ENCODE results near the gene MYO1C.
A peak's percentile ranks its signal among the peaks of the same experiment; 100 is the strongest.

Gene MYO1C

DNA sequence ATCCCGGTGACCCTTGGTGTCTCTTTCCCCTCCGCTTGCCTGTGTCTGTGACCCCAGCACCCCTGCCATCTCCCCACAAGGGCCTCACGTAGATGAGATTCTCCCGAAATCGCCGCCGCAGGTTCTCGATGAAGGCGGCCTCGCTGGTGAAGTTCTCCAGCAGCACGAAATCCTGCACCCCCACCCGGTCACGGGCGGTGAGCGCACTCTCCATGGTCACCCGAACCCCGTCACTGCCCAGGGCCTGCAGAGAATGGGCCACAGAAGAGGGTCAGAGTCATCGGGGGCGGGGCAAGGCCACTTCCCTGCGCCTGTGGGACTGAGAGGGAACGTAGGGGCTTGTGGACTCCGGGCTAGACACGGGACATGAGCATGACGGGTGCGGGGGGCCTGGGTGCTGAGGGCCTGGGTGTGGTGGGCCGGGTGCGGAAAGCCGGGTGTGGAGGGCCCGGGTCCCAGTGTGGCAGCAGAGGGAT, 8.4 kb downstream of the MYO1C start:
- DNase-seq = no peak

DNA sequence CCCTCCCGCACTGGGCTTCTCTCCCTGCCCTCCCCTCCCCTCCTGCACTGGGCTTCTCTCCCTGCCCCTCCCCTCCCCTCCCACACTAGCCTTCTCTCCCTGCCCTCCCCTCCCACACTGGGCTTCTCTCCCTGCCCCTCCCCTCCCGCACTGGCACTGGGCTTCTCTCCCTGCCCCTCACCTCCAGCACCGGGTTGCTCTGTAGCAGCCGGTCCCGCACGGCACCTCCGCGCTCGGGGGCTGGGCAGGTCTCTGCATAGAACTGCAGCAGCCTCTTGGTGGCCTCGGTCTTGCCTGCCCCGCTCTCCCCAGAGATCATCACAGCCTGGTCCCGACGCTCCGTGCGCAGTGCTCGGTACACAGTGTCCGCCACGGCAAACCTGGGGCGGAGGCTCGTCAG, 9.8 kb downstream of the MYO1C start:
- DNase-seq = no peak

DNA sequence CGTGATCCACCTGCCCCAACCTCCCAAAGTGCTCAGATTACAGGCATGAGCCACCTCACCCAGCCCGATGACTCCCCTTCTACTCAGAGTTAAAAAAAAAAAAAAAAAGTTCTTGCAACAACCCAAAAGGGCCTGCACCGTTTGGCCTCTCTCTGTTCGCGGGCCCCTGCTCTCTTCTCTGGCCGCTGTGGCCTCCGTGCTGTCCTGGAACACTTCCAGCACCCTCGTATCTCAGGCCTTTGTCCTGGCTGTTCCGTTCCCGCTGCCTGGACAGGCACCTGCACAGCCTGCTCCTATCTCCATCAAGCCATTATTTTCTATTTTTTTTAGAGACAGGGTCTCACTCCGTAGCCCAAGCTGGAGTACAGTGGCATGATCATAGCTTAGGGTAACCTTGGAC, 10.8 kb downstream of the MYO1C start:
- DNase-seq = no peak

DNA sequence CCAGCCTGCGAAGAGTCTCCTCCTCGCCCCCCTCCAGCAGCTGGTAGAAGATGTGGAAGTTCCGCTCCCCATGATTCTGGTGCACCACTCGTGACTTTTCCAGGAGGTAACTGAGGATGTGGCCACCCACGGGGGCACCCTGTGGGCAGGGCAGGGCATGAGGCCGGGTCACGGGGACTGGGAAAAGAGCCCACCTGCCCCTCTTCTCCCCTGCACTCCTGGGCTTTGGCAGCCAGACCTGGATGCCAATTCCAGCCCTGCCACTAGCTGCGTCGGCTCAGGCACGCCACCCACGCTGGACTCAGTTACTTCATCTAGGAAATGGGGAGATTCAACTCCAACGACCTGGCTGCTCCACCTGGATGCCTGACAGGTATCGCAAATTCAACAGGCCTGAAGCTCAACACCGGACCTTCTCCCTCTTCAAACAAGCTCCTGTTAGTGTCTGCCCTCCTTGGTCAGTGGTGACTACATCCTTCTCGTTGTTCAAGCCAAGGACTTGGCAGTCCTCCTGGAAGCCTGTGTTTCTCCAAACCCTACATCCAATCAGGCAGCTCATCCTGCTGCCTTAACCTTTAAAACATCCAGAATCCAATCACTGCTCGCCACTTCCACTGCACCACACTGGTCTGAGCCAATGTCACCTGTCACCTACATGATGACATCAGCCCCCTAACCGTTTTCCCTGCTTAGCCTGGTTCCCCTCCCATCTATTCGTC, 11.6 kb downstream of the MYO1C start:
- no peak for DNase-seq

DNA sequence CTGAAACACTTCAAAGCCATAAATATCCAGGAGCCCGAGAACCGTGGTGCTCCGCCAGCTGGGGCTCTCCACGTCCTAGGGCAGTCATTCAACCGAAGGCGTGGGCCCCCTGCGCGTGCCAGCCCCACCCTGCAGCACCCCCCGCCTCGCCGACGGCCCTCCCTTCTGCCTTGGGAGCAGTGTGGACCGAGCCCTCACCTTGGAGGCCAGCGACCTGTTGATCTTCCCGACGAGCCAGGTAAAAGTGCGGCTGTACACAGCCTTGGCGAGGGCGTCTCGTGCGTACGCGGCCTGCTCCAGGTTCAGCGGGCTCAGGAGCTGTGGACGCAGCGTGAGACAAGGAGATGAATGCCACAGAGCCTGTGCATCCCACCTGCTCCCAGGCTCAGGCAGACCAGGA, 14.1 kb downstream of the MYO1C start:
- no peak for DNase-seq

DNA sequence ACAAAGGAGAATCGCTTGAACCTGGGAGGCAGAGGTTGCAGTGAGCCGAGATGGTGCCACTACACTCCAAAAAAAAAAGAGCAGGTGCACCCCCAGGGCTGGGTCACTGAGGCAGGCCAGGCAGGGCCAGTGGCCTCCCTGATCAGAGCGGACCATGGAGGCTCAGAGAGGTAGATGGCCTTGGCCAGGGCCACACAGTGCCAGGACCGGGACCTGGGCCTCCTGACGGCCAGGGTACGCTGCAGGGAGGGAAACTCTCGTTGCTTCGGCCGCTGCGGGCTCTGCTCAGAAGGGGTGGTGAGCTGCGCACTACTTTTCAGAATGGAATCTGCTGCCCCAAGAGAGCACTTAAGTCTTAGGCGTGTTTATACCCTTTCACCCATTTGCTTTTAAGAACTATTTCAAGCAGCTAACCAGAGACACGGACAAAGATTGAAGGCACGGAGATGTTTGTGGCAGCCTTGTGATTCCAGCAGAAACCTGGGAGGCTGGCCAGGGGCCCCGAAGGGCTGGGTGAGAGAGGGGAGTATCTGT, 17.1 kb downstream of the MYO1C start:
- no peak for DNase-seq

DNA sequence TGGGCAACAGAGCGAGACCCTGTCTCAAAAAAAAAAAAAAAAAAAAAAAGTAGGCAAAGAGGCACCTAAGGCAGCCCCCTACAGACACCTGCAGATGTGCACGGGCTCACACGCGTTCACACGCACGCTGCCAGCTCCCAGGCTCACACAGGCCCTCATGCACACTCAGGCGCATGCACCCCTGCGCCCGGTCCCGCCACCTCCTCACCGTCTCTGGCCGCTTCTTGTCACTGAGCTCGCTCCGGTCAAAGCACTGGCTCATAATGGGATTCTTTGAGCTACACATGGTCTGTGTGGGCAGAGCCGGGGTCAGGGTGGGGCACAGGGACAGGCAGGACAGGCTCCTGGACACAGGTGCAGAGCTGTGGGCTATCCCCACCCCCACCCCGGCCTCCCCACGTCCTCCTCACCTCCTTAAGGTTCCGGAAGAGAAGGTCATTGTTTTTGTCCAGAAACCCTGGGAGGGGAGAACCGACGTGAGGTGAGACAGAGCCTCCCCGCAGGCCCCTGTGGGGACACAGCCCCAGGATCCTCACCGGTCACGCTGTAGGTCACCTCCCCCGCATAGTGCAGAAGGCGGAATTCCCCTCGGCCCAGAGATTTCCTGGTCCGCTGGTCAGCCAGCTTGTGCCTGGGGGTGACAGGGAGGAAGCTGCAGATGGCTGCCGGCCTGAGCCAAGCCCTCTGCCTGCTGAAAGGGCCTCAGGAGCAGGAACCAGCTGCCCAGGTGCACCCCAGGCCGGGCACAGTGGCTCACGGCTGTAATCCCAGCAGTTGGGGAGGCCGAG, 17.9 kb downstream of the MYO1C start:
- no peak for DNase-seq

DNA sequence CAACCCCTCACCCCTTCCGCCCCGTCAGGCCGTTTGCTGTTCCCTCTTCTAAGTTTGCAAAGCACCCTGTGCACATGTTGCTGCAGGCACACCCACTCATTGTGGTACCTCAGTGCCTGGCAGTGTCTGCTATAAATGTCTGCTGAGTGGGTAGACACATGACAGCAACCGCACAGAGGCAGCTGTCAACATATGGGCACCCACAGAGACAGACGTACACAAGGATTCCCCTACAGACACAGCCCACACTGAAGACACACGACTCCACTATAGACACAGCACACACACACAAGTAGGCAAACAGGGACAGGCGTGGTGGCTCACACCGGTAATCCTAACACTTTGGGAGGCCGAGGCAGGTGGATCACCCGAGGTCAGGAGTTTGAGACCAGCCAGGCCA, 18.6 kb downstream of the MYO1C start:
- peak; percentile 49 for DNase-seq

DNA sequence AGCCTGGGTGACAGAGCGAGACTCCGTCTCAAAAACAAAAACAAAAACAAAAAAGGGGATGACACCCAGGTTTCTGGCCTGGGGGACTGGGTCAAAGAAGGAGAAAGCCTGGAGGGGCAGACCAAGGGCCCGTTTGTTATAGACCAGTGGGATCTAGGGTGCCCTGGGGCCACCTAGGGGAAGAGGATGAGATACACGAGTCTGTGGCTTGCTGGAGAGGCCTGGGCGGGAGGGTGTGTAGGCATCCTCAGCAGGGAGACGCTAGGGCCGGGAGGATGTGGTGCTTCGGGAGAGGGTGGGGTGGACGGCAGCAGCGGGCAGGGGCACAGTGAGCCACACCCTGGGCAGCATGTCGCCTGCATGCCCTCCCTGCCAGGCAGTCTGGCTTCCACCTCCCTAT, 19.3 kb downstream of the MYO1C start:
- DNase-seq = peak; percentile 30

DNA sequence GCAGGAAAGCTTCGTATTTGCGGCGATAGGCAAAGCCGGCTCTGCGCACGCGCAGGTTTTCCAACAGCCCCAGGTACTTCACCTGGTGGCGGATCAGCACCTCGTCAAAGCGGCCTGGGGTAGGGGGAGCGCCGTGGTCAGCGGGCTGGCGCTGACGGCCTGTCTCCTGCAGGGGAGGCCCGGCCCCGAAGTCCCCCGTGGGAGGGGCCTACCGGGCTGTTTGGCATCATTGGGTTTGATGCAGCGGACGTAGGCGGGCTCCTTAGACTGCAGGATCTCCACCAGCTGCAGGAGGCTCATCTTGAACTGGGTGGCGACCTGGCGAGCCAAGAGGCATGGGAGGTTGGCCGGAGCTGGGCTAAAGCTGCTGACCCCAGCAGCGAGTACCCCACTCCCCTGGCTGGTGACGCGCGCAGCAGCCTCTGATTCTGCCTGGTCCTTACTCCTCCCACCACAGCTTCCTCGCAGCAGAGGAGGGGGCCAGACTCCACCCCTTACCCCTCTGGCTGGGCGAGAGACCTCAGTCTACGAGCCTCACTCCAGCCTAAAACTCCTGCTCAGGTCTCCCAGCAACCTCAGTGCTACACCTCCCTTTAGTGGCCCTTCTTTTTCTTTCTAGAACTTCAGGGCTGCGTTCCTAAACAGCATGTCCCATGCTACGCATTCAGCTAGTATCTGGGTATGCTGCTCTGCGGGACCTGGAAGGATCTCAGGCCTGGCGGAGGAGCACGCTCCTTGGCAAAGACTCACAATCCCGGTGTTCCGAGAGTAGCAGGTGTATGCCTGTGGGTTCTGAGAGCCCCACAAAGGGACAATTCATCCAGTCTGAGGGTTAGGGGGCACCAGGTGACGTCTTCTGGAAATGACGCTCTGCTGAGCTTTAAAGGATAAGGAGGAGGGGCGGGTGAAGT, 20.3 kb downstream of the MYO1C start:
- DNase-seq = no peak

DNA sequence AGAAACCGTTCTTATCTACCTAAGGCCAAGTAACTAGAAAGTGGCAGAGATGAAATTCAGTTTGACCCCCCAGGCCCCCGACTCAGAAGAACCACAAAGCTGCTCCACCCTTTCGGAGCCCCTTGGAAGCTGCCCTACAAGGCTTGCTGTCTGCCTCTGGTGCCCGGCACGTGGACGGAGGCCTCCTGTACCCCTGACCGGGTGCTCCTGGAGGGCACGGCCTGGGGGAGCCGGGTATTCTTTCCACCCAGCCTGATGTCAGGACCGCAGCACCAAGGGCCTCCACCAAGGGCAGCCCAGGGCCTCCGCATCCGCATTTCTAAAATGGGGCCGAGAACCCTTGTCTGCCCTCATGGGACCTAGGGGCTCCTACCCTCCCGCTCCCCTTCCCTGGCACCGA, 21.0 kb downstream of the MYO1C start:
- DNase-seq = no peak

DNA sequence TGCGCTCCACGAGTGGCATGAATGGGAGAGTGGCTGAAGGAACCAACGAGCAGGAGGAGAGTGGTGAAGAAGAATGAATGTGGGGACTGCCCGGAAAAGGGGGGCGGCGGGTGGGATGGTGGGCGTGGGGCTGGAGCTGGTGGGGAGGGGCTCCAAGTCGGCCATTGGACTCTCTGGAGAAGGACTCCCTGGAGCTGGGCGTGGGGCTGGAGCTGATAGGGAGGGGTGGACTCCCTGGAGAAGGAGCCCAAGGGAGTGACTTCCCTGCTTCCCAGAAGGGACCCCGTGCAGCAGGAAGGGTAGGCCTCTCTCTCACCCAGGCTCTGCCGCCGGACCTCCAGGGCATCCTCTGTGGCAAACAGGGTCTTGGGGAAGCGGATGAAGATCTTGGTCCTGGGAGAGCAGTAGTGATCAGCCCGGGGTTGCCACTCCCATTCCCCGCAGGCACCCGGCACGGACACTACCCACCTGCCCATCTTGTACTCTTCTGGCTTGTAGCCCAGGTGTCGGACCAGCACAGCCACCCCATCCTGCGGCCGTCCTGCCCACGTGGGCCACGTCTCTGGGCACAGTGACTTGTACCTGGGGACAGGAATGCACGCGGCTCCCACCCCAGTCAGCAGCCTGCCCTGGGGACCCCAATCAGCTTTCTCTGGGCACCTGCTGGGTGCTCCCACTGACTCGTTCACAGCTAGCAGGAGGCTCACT, 21.6 kb downstream of the MYO1C start:
- DNase-seq = no peak

DNA sequence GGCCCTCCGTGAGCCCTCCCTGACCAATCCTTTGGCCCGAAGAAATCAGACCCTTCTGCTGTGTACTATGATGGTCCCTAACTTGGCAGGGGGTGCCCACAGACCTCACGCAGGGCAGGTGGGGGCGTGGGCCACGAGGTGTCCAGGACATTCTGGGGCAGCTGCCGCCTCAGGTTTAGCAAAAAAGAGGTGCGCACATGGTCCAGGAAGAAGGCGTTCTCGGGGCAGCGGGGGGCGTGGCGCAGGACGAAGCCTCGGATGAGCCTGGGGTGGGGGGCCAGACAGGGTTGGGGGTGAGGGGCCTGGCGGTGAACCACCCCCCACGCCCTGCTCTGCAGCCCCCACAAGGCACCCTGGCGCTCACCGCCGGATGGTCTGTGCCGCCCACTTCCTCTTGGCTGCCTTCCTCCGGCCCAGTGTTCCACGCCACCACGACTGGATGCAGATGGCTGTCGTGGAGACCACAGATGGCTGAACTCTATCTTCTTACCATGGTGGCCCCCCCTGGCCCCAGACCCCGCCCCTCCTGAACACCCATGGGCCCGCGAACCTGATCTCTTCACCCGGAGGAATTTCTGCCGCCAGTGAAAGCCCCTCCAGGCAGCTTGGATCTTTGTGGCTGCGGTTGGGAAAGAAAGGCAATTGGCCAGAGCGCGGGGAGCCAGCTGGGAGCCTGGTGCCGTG, 22.3 kb downstream of the MYO1C start:
- peak; percentile 47 for DNase-seq

DNA sequence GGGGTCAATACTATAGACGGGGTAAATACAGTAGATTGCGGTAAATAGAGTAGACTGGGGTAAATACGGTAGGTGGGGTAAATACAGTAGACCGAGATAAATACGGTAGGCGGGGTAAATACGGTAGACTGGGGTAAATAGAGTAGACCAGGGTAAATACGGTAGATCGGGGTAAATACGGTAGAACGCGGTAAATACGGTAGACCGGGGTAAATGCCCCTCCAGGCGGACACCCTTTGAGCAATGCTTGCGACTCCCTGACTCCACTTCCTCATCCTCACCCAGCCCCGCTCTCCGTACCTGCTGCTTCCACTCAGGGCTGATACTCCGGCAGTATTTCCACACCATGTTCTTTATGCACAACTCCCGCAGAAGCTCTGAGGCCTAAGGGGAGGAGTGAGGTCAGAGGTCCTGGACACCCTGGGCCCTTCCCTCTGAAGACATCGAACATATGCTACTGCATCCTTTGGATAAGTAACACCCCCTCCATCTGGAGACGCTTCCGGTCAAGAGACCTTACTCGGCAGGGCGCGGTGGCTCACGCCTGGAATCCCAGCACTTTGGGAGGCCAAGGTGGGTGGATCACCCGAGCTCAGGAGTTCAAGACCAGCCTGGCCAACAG, 23.1 kb downstream of the MYO1C start:
- no peak for DNase-seq

DNA sequence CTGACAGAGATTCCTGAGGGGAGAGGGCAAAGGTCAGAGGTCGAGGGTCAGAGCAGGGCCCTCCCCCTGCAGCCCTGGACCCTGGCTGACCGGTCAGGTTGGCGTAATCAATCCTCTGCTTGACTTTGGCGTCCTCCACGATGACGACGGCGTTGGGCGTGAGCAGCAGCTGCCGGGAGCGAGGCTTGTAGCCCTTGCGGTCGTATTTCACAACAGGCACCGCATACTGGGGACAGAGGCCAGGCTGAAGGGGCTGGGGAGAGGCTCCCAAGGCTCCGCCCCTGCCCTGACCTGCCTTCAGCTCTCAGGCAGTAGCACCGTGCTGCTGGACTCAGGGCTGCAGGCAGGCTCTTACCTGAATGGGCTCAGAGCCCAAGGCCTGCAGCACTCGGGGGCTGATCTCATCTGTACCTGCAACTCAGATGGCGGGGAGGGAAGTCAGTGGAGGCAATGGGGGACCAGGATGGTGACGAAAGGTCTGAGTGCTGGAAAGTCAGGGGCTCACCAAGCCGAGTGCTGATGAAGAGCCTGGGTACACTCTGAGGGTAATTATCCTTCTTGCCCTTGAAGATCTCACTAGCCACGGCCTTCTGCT, 24.5 kb downstream of the MYO1C start:
- DNase-seq = peak; percentile 84

DNA sequence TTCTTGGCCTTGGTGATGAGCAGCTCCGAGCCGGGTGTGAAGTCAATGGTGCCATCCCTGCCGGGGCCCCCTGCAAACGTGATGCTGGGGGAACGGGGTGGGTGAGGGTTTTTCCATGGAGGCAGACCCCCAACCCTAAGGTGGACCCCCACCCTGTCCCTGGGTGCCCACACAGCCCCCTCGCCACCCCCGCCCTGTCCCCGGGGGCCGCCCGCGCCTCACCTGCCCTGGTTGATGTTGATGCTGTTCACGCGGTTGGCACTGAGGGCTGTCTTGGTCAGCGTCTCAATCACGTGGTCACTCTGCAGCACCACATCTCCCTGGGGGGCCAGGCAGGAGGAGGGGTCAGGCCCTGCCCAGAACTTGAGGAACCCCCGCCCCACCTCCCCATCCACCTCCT, 25.2 kb downstream of the MYO1C start:
- DNase-seq = no peak

DNA sequence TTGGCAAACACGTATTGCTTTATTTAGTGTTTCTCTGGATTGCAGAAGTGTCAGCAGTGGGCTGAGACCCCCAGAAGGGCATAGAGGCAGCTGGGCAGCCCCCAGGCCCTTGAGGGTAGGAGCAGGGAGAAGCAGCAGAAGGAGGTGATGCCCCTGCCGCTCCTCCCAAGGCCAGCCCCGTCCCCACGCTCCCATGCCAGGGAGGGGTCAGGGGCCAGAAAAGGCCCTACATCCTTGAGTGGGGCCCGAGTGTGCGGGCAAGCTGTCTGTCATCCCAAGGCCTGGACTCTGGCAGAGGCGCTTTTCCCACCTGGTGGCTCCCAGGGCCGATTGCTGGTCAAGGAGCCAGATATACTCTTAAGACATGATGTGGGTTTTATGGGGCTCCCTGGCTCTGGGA, 28.3 kb downstream of the MYO1C start:
- no peak for DNase-seq

DNA sequence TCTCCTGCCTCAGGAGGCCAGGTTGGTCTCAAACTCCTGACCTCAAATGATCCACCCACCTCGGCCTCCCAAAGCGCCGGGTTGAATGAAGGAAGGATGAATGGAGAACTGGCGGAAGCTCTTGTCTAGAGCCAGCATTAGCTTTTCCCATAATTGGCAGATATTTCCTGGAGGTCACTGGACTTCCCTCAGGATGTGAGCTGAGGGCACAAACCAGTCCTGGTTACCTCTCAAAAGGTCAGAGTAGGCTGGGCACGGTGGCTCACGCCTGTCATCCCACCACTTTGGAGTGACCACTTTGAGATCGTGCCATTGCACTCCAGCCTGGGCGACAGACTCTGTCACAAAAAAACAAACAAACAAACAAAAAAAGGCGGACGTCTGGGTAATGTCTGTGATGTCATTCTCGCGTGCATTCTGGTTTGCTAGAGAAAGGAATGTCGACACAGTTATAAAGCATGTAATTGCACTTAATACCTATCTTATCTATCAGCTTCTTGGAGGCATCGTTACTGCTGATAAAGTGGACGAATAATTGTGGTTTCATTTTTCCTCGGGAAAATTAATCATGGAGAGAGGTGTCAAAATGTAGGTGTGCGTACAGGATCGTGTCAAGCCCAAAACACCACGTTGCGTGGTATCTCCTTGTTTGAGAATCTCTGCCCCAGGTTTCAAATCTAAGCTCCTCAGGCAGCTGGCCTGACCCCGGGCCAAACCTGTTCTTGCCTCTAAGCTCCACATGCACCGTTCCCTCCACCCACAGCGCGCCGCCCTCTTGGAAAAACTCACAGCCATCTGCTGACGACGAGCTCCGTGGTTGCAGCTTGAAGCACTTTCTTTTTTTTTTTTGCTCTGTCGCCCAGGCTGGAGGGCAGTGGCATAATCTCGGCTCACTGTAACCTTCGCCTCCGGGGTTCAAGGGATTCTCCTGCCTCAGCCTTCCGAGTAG, 30.0 kb downstream of the MYO1C start:
- DNase-seq = no peak

DNA sequence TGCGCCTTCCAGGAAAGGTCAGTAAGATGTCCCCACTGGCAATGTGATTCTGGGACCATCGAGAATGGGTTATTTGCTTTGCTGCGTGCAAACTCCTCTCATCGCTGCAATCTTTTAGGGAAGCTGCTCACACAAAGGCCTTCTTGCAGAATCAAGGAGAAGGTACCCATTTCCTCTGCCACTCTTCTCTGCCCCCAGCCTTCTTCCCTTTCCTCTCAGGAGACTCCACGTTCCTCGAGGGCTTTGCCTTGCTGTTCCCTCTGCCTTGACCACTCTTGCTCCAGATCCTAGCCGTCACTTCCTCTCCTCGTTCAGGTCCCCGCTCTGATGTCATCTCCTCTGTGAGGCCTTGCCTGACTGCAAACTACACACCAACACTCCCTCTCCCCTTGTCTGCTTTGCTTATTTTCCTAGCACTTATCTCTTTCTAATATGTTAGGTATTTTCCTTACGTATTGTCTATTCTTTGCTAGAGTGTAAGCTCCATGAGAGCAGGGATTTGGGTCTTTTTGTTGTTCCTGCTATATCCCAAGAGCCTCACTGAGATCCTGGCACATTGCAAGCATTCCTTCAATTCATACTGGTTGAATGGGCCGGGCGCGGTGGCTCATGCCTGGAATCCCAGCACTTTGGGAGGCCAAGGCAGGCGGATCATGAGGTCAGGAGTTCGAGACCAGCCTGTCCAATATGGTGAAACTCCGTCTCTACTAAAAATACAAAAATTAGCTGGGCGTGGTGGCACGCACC, 31.1 kb downstream of the MYO1C start:
- peak; percentile 29 for DNase-seq

All from MV-4-11 (cell line).